NCI-H446 (cell line): ENCODE data around the gene SLN.
A peak's percentile ranks its signal among the peaks of the same experiment; 100 is the strongest.

ENCODE experiments used
- DNase-seq, 2 experiments: peaks; one replicate each; lab custom pipeline; 2025; lab: John Stamatoyannopoulos, UW

The SLN gene

DNA sequence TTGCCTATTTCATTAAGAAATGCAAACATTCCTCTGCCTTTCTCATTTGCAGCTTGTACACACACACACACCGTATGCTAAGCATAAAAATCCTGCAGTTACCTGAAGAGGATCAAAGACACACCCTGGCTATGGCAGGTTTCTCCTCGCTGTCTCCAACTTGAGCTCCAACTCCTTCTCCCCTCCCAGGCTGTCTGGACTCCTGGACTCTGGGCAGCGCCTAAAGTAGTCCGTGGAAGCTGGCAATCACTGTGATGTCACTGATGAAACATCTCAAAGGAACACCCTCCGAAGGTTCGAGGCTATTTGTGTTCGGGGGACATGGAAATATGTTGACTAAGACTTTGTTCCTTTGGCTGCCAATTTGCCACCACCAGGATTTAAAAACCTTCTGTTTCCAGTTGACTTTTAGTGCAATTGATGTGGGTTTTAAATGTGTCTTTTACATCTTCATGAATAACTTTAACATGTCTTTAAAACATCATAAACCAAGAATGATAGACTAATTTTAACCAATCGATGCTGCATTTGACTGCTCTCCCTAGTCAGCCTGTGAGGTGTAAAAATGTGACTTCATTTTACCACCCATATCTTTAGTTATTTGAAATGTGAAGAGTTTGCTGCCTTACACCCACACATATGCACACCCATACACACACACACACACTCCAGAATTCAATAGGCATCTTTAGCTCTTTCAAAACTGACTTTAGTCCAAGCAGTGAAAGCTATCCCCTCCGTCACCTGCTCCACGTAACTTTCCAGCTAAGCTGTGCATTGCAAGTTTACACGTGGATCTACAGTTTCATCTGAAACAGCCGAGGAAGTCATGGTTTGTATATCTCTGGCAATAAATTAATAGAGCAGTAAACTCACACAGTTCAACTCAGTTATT is at the start of gene SLN:
TSS of gene SLN (minus strand) at position 196 of the 895 bp plus-strand sequence.
- DNase-seq: no peak

DNA sequence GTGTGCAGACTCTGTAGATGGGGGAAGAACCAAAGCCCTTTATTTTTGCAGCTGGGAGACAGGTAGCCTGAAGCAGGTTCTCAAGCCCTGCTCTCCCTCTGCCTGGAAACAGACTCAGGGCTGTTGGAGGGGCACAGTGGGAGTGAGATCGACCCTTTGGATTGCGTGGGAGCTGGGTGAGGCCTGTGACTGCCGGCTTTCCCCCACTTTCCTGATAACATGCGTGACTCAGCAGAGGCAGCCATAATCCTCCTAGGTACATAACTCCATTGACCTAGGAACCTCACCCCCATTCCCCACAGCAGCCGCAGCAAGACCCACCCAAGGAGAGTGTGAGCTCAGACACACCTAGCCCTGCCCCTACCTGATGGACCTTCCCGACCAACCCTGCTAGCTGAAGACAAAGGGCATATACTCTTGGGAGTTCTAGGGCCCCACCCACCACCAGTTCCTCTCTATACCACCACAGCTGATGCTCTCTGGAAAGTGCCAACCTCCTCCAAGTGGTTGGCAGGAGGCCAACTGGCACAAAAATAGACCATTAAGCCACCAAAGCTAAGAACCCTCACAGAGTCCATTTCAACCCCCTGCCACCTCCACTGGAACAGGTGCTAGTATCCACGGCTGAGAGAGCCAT is 47.0 kb upstream of the SLN start:
- peak; percentile 57 to 59 for DNase-seq

DNA sequence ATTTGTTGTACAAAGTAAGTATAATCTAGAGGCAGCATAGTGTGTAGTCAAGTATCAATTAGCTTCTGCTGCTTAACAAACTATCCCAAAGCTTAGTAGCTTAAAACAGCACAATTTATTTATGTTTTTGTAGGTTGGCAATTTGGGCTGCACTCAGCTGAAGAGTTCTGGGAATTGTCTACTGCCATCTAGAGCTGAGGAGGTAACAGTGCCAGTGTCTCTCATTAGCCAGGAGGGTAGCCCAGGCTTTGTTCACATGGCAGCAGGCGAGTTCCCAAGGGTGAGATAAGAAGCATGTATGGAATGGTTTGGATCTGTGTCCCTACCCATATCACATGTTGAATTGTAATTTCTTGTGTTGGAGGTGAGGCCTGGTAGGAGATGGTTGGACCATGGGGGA is 45.8 kb upstream of the SLN start:
- DNase-seq: peak in 1 of 2 experiments; percentile 7

DNA sequence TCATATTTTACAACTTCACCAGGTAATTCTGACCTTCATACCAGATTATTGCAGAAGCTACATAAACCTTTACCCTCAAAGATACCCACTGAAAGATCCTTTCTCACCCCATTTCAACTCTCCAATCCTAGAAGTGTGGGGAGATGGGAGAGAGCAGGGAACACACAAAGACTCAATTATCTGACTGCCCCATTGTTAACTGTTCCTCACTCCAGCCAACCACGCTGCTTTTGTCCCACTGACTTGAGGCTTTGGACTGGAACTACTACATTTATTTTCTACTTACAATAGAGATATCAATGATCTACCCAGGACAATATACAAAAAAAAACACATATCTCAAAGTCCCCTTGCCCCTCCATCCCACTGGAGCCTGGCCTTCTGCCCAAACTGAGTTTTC is 44.7 kb upstream of the SLN start:
- DNase-seq: no peak

DNA sequence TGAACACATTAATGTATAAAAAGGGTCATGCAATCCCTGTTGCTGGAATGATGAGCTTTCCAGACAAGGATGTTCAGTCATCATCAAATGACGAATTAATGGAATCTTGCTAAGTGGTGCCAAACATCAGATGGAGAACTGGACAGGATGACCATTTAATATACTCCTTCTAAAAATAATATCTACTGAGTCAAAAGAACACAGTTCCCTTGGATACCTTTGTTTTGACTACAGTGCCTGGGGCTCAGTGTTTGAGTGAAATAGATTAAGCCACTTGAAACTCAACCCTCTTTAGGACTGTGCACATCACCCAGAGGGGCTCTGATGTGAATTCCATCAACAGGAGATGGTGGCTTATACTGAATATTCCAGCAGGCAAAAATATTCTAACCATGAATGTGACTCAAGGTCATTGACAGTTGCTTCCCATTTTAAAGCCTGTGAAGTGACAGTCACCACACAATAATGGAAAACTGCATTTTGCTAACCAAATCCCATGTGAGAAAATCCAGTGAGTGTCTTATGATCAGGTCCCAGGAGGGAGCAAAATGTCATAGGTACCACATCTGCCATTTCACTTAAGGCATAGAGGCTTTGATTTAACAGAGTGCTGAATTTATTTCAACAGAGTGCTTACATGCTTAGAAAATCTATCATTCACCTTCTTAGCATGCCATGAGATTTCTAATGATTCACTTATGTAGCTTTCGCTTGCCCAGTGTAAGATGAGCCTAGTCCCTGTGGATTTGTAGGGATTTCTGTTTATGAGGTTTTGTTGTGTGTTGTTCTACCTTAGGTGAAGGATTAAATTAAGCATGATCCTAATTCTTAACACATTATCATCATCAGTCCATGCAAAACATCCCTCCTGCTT is 41.3 kb upstream of the SLN start:
- DNase-seq: no peak

DNA sequence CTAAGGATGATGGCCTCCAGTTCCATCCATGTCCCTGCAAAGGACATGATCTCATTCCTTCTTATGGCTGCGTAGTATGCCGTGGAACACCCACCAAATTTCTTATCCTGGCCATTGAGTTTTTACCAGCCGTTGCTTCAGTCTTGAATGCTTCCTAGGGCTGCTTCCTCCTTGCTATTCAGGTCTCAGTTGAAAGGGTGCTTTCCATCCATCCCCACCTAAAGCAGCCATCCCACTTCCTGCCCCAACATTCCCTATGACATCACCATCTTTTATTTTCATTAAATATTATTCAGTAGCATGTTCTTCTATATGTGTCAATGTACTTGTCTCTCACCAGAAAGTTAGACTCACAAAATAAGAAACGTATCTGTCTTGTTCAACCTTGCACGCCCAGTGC is 40.7 kb upstream of the SLN start:
- no peak for DNase-seq

DNA sequence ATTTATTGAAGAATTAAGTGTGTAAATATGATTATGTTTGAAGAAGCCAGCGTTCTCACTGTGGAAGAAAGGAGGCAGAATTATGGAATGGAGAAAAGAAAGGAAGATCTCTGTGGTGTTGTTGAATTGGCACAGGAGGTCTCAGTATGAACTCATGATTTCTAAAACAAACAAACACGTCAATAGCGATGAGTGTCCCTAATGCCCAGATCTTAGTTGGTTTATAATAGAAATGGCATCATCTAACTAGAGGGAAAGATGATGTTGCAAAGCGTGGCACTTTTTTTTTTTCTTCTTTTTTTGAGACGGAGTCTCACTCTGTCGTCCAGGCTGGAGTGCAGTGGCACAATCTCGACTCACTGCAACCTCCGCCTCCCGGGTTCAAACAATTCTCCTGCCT is 39.2 kb upstream of the SLN start:
- no peak for DNase-seq

DNA sequence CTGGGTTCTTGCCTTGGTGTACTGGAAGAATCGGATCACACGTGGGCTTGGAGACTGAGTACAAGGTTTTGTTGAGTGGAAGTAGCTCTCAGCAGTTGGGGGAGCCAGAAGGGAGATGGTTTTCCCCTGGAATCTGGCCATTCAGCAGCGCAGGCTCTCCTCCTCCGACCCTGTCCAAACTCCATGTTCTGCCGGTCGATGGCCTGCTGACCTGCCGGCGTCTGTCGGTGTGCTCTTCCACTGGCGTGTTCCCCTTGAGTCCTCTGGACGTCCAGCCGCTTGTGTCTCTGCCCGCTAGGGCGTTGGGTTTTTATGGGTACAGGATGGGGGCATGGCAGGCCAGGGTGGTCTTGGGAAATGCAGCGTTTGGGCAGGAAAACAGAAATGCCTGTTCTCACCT is 38.5 kb upstream of the SLN start:
- DNase-seq: no peak

DNA sequence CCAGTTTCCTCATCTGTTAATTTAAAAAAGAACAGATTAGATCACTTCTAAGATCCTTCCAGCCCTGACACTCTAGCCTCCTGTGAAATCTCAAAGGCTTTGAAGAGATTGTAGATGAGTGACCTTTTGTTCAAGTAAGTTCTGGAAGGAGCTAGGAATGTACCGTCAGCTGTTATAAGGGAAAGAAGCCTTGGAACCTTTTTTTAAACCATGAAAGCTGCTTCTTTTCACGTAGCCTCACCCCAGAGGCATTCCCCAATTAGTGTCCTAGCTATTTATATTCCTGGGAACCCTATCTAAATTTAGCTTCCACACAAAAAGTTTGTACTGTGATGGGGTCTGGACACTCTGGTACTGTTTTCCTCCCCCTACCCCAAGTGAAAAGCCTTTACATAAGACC is 35.8 kb upstream of the SLN start:
- DNase-seq: no peak

DNA sequence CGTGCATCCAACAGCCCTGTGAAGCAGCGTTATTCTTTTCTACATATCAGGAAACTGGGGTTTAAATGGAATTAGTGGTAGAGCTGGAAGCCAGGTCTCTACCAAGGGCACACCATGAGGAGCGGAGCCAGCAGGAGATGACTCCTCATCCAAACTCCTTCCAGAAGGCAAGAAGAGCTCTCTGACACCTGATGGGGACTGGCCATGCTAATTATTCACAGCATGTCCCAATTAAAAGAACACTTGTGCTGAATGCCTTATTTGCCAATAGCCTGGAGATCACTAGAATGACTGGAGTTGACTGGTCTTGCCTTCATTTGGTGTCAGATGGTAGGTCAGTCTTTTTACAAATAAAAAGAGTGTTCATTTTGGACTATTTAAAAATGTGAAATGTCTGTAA is 32.9 kb upstream of the SLN start:
- peak in 1 of 2 experiments; percentile 27 for DNase-seq

DNA sequence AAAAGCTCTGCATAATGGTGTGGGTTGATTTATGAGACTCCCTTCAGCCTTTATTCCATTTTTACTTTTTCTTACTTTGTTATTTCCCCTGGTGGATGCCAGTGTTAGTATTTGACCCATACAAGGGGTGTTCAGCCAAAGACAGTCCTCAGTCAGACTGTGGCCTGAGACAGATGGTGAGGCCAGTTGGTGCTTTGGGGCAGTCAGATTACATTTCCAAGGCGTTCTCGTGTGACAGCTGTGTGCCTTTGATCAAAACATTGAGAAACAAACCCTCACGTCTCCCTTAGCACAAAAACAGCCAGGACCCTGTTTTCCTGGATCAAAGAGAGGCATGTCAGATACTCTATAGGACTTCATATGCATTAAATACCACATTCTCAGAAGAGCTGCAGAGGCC is 31.3 kb upstream of the SLN start:
- DNase-seq: peak in 1 of 2 experiments; percentile 53

DNA sequence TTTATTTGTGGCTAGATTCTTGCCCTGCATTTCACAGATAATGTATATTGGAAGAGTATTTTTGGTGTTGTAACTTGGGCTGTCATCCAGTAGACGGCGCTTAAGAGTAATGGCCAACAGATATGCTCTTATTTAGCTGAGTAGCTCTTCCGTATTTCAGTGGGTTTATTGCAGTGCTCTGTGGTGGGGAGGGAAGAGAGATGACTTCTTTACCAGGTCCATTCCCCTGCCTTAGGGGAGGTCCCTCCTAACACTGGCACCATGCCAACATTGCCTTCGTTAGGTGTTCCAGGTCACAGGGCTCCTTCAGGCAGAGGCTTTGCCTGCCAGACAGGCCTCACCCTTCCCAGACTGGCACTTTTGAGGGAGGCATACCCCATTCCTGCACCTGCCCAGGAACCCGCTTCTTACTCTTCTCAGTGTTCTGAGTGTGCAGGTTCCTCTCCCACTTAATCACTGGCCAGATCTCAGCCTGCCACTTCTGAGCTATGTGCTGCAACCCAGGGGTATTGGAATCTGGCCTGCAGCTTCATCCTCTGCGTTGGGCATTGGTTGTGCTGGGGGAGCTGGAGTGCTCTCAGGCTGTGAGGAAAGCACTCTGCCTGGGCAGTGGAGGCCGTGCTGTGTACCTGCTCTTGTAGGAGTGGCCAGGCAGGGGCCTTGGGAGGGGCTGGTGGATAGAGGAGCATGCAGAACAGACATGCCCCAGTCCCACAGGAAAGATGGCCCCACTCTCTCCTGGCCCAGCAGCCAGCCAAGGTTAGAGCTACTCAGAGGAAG is 29.4 kb upstream of the SLN start:
- DNase-seq: peak in 1 of 2 experiments; percentile 8

DNA sequence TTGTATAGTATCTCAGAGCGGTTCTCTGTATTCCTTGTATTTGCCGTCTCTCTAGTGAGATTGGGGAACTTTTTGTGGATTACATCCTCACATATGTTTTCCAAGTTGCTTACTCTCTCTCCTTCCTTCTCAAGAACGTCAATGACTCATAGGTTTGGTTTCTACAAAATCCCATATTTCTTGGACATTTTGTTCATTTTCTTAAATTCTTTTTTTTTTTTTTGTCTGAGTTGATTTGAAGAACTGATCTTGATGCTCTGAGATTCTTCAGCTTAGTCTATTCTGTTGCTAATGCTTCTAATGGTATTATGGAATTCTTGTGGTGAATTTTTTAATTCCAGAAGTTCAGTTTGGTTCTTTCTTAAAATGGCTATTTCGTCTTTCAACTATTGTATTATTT is 28.4 kb upstream of the SLN start:
- no peak for DNase-seq

DNA sequence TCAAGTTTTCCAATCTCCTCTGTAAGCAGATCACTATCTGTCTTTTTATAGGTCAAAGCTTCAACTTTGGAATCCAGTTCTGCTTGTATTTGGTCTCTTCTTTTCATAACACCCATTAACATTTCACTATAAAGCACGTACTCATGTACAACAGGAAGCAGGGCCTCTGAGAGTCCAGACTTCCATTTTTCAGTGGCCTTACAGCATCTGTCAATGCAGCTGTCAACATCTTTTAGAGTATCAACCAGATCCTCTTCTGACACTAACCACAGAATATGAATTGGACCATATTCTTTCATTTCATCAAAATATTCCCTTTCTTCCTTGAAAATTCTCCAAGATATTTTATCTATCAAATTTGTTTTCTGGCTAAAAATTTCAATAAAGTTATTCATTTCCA is 24.7 kb upstream of the SLN start:
- DNase-seq: no peak

DNA sequence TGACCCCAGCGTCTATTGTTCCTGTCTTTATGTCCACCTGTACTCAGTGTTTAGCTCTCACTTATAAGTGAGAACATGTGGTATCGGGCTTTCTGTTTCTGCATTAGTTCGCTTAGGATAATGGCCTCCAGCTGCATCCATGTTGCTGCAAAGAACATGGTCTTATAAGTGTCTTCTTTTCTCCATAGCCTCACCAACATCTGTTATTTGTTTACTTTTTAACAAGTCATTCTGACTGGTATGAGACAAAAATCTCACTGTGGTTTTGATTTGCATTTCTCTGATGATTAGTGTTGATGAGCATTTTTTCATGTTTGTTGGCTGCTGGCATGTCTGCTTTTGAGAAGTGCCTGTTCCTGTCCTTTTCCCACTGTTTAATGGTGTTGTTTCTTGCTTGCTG is 21.7 kb upstream of the SLN start:
- DNase-seq: no peak

DNA sequence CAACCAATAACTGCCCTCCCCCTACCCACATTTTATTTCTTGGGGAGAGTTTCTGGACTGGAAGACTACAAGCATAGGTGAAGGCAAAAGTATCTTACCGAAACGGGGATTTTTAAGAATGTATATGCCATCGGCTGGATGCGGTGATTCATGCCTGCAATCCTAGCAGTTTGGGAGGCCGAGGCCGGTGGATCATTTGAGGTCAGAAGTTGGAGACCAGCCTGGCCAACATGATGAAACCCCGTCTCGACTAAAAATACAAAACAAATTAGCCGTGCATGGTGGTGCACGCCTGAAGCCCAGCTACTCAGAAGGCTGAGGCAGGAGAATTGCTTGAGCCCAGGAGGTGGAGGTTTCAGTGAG is 20.8 kb upstream of the SLN start:
- no peak for DNase-seq

DNA sequence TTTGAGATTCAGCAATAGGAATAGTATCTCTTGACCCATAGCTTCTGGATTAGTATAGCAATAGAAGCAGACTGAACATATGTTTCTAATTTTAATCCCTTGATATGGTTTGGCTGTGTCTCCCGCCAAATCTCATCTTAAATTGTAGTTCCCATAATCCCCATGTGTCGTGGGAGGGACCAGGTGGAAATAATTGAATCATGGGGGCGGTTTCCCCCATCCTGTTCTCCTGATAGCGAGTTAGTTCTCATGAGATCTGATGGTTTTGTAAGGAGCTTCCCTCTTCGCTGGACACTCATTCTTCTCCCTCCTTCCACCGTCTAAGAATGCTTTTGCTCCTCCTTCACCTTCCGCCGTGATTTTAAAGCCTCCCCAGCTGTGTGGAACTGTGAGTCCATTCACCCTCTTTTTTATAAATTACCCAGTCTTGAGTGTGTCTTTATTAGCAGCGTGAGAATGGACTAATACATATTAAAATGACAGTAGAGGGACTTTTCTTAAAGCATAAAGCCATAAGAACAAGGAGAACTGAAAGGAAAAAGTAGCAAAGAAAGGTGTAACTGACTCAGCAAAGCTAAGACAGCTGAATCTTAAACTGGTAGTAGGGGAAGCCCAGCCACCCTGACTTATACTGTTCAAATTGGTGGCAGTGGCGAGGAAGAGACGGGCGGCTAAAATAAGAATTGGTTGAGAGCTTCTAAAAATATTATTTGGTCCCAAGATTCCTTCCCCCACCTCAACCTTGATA is 20.3 kb upstream of the SLN start:
- DNase-seq: no peak

DNA sequence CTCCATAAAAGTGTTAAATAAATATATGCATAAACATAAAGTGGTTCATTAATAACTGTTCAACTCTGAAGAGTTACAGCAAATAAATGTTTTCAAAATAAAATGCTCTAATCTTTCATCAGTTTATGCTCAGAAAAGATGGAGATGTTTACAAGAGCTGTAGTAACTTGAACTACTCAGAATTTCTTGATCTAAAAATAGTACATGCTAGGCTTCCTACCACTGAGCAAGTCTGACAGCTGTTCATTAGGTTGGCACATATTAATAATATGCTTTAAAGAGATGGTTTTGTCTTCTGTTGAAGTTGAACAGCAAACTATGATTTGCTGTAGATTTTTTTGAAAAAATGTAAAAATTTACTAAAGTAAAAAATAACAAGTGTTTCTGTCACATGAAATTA is 10.8 kb upstream of the SLN start:
- DNase-seq: peak in 1 of 2 experiments; percentile 24

DNA sequence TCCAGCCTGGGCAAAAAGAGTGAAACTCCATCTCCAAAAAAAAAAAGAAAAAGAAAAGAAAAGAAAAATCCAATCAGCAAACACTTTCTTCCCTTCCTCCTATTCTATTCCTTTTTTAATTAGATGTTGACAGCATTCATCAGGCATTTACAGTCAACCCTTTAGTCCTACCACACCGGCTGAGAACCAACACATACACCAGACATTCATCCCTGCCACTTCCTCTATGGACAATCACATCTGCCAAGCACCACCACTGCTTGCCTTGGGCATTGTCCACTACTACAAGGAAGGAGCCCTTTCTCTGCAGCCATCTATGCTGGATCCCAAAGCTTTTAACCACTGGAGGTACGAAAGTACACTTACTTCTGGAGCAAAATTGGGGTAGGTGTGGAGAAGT is 9.4 kb upstream of the SLN start:
- no peak for DNase-seq

DNA sequence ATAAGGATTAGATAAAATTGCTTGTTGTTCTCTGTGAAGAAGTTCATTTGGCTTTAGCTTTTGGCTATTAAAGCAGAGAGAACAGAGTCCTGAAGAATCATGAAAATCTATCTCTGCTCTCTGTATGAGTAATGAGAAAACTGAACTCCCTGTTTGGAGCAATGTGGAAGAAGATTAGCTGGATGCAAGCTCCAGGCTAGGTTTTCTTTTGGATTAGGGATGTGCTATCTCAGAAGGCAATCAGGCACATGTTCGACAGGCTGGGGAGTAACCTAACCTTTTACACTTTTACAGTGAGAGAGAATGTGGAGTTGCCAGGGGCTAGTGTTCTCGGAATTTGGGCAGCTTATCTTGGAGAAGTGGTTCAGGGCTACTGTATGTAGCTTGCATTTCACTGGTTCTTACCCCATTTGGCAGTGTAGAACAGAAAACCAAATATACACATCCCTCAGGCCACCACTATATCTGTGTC is 8.5 kb upstream of the SLN start:
- DNase-seq: no peak
